Stomach smooth muscle (tissue), 2 donors: ENCODE results near the gene TRERF1.

Experiments
- H3K27ac ChIP-seq: one replicate; pipeline ENCODE4 v1.7.0; 2013; ENCODE audit warnings: mild to moderate bottlenecking, low read length, inconsistent platforms
- H3K27me3 ChIP-seq, 2 donors: one replicate each; pipeline ENCODE4 v1.7.0; 2013; ENCODE audit warnings: low read length in 2 of 2; ENCODE audit not compliant: insufficient read depth in 2 of 2, control insufficient read depth in 1 of 2
- H3K36me3 ChIP-seq, 2 donors: one replicate each; pipeline ENCODE4 v1.7.0; 2013; ENCODE audit warnings: low read length in 2 of 2; ENCODE audit not compliant: control insufficient read depth in 2 of 2, insufficient read depth in 2 of 2
- H3K4me1 ChIP-seq: one replicate; pipeline ENCODE4 v1.7.0; 2013; ENCODE audit warnings: low read length; ENCODE audit not compliant: control insufficient read depth, insufficient read depth
- H3K4me3 ChIP-seq, 2 donors: one replicate each; pipeline ENCODE4 v1.7.0; 2013; ENCODE audit warnings: low read length in 2 of 2
- H3K9ac ChIP-seq, 2 donors: one replicate each; pipeline ENCODE4 v1.7.0; 2013; ENCODE audit warnings: low read length in 2 of 2, mild to moderate bottlenecking in 1 of 2
- H3K9me3 ChIP-seq, 2 donors: one replicate each; pipeline ENCODE4 v1.7.0; 2013; ENCODE audit warnings: low read length in 2 of 2; ENCODE audit not compliant: control insufficient read depth in 2 of 2
- donor health status: healthy.
- donor health status: Pancreatic carcinoma.

TRERF1 gene

DNA sequence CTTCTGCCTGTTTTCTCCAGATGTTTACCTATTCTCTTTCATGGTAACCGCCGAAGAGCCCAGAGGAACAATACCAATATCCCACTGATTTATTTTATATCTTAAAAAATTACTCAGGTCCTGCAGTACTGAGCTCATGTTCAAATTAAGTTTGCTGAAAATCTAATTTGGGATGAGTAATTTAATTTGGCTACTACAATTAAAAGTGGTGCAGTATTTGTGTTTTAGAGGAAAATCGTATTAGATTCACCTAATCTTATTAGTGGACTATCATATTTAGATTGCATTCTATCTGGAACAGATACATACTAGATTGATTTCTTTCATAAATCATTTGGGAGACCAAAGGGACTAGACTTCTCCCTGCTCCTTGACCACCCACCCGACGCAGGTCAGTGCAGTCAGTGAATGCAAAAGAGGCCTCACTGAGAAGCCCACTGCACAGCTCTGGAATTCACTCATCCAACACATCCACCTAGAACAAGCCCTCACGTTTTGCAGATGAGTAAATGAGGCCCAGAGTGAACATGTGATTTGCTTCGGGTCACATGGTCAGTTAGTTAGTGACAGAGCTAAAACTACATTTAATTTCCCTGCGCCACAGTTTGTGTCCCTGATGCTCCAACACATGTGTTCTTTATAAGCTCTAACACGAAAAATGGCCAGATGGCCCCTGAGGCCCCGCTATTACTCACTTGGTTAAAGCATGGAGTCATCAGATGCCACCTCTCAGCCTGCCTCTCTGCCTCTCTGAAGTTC lies 101.8 kb downstream of the TRERF1 start:
- Histone ChIP-seq H3K4me3 (no peak overlapping the region), H3K4me1 (no peaks in the 10 kb centered on the region), H3K27ac (no peak overlapping the region), H3K36me3 (no peaks in the 10 kb centered on the region), H3K9ac (no peak overlapping the region), H3K9me3 (no peaks in the 10 kb centered on the region), H3K27me3 (no peaks in the 10 kb centered on the region)

DNA sequence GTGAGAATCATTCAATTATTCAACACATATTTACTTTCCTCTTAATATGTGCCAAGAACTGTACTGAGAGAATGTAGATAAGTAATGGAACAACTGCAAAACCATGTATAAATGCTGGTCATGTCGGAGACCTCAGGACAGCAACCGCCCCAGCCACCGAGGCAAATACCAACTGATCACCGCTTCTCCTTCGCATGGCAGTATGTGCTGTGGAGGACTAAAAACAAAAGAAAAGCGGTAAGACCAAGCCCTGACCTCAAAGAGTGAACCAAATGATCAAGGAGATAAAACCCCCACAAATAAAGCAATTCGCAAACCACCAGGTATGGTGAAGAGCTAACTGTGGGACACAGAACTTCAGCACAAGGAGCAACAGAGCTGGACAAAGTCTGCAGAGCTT lies 104.3 kb downstream of the TRERF1 start:
- Histone ChIP-seq H3K9ac (no peak overlapping the region), H3K36me3 (no peaks in the 10 kb centered on the region), H3K27me3 (no peaks in the 10 kb centered on the region), H3K4me3 (no peak overlapping the region), H3K27ac (no peak overlapping the region), H3K9me3 (no peaks in the 10 kb centered on the region), H3K4me1 (no peaks in the 10 kb centered on the region)

GRCh38 chr6:42345696-42346416 lies 105.9 kb downstream of the TRERF1 start:
- no peak overlapping the region for H3K4me3 ChIP-seq
- no peaks in the 10 kb centered on the region for H3K9me3 ChIP-seq
- H3K27ac ChIP-seq, result no peak overlapping the region
- H3K9ac ChIP-seq, result no peak overlapping the region
- H3K27me3 ChIP-seq, result no peaks in the 10 kb centered on the region
- H3K4me1 ChIP-seq, result no peaks in the 10 kb centered on the region
- H3K36me3 ChIP-seq, result no peaks in the 10 kb centered on the region

DNA sequence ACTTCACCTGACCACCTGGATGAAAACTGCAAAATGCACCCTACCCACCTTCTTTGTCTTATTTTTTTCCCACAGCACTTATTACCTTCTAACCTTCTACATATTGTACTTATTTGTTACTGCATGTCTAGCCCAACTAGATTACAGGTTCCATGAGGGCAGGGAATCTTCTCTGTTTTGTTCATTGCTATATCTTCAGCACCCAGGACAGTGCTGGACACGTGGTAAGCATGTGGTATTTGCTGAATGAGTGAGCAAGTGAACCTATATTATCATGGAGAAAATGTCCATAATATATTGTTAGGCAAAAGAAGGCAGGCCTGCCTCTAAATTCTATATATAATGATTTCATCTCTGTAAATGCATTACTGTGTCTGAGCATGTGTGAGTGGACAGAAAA lies 107.0 kb downstream of the TRERF1 start:
- no peak overlapping the region for H3K4me3 ChIP-seq
- no peaks in the 10 kb centered on the region for H3K36me3 ChIP-seq
- no peaks in the 10 kb centered on the region for H3K4me1 ChIP-seq
- no peaks in the 10 kb centered on the region for H3K27me3 ChIP-seq
- H3K27ac ChIP-seq, result no peak overlapping the region
- H3K9me3 ChIP-seq, result no peaks in the 10 kb centered on the region
- no peak overlapping the region for H3K9ac ChIP-seq

GRCh38 chr6:42341771-42342553 lies 109.8 kb downstream of the TRERF1 start:
- Histone ChIP-seq H3K9me3 (no peaks in the 10 kb centered on the region), H3K4me3 (no peak overlapping the region), H3K27me3 (no peaks in the 10 kb centered on the region), H3K36me3 (no peaks in the 10 kb centered on the region), H3K9ac (no peak overlapping the region), H3K27ac (no peak overlapping the region), H3K4me1 (no peaks in the 10 kb centered on the region)

GRCh38 chr6:42341221-42341620 lies 110.5 kb downstream of the TRERF1 start:
- H3K9me3 ChIP-seq, result no peaks in the 10 kb centered on the region
- no peaks in the 10 kb centered on the region for H3K36me3 ChIP-seq
- no peak overlapping the region for H3K27ac ChIP-seq
- H3K27me3 ChIP-seq, result no peaks in the 10 kb centered on the region
- no peak overlapping the region for H3K9ac ChIP-seq
- H3K4me3 ChIP-seq, result no peak overlapping the region
- H3K4me1 ChIP-seq, result no peaks in the 10 kb centered on the region

DNA sequence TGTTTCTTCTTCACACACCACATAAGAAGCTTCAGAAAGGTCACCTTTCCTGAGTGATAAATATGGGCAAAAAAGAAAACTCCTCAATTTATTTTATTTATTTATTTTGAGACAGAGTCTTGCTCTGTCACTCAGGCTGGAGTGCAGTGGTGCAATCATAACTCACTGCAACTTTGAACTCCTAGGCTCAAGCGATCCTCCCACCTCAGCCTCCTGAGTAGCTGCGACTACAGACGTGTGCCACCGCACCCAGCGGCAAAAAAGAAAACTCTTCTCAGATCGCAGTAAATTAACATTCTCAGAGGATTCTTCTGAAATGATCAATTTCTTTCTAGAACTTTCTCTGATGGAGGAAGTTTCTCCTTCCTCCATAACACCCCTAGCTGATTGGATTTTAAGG lies 111.2 kb downstream of the TRERF1 start:
- Histone ChIP-seq H3K4me3 (no peak overlapping the region), H3K9ac (no peak overlapping the region), H3K27ac (no peak overlapping the region), H3K27me3 (no peaks in the 10 kb centered on the region), H3K36me3 (no peaks in the 10 kb centered on the region), H3K4me1 (no peaks in the 10 kb centered on the region), H3K9me3 (no peaks in the 10 kb centered on the region)

GRCh38 chr6:42339991-42340401 lies 111.7 kb downstream of the TRERF1 start:
- H3K27ac ChIP-seq, result no peak overlapping the region
- H3K9ac ChIP-seq, result no peak overlapping the region
- no peak overlapping the region for H3K4me3 ChIP-seq
- no peaks in the 10 kb centered on the region for H3K36me3 ChIP-seq
- H3K4me1 ChIP-seq, result no peaks in the 10 kb centered on the region
- no peaks in the 10 kb centered on the region for H3K27me3 ChIP-seq
- no peaks in the 10 kb centered on the region for H3K9me3 ChIP-seq

DNA sequence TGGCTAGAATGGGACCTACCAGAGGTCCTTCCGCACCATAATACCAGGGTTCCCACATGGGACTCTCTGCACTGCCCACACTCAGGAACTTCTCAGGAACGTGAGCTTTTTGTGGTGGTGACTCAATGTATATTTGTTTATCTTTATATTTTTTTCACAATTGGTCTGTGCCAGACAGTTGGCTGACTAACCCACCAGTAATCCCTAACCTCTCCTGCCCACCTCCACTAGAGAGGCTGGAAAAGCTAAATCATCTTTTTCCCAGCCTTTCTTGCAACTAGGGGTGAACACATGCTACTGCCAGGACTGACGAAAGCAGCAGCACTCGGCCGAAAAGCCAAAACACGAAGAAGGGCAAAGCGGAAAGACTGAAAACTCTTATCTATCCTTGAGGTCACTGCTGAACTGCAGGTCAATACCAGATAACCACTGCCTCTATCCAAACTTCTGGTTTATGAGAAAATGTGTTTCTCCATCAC lies 112.9 kb downstream of the TRERF1 start:
- Histone ChIP-seq H3K36me3 (no peaks in the 10 kb centered on the region), H3K9me3 (no peaks in the 10 kb centered on the region), H3K9ac (no peak overlapping the region), H3K4me1 (no peaks in the 10 kb centered on the region), H3K4me3 (no peak overlapping the region), H3K27me3 (no peaks in the 10 kb centered on the region), H3K27ac (no peak overlapping the region)

DNA sequence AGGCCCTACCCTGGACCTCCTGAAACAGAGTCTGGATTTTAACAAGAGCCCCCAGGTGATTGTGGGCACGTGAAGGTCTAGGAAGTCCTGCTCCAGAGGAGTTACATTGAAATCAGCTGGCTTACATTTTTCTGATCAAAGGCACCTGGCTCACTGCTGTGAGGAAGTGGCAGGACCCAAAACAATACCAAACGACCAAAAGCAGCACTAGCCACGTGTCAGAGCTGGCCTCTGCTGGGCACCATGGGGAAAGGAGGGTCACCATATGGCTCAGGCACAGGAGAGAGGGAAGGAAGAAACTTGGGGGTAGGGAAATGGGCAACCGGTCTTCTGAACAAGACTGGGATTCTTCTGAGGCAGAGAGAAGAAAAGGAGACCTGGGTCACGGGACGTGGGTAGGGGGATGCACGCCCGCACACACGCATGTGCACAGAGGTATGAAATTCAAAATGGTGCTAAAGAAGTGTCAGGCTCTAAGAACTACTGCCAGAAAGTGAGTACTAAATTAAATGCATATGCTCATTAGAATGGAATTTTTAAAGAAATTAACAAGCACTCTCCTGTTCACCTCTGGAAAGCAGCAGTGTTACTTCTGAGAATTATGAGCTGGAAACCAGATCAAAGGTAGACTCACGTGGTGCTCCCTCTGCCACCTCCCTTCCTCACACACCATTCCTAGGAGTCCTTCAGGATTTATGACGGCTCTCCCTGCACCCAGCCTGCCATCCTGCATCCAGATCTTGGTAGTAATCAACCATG lies 113.6 kb downstream of the TRERF1 start:
- Histone ChIP-seq H3K4me3 (no peak overlapping the region), H3K36me3 (no peaks in the 10 kb centered on the region), H3K9me3 (no peaks in the 10 kb centered on the region), H3K27ac (no peak overlapping the region), H3K4me1 (no peaks in the 10 kb centered on the region), H3K27me3 (no peaks in the 10 kb centered on the region), H3K9ac (no peak overlapping the region)
